WTC11 (cell line): ENCODE data around the gene EYA2. TPM values are rescaled to one million over a fixed set of nuclear protein-coding genes. Genes with fewer than 3 reads are reported as not detected.

ENCODE experiments used
- ATAC-seq: fragments of 200-7000 bp; cut with Tn5 transposase; 2 replicates; pipeline ENCODE4 v1.10.0; 2021; ENCODE audit warnings: mild to moderate bottlenecking, moderate library complexity
- CTCF ChIA-PET: fragments of 300-600 bp; sonication (Branson Sonifier 250); formaldehyde crosslinking; loops from one replicate; lab custom pipeline; 2021; ENCODE audit warnings: antibody characterized with exemption; lab: Charles Lee
- POLR2A ChIA-PET: fragments of 350-600 bp; sonication (Branson Sonifier 250); formaldehyde crosslinking; loops from one replicate; lab custom pipeline; 2021; ENCODE audit warnings: antibody characterized with exemption; lab: Charles Lee
- DNase-seq: peaks from one replicate; pipeline ENCODE4 v3.0.0; 2021; ENCODE audit warnings: low spot score
- H3K27ac Mint-ChIP-seq: 2 replicates; pipeline ENCODE4 v1.8.0; 2021; ENCODE audit warnings: mixed read lengths
- H3K27me3 Mint-ChIP-seq: 2 replicates; pipeline ENCODE4 v1.8.0; 2021; ENCODE audit warnings: low read depth, mild to moderate bottlenecking, moderate library complexity, mixed read lengths
- H3K36me3 Mint-ChIP-seq: 2 replicates; pipeline ENCODE4 v1.8.0; 2021; ENCODE audit warnings: mixed read lengths
- H3K4me1 Mint-ChIP-seq: 2 replicates; pipeline ENCODE4 v1.8.0; 2022; ENCODE audit warnings: mixed read lengths
- H3K4me3 Mint-ChIP-seq: 2 replicates; pipeline ENCODE4 v1.8.0; 2021; ENCODE audit warnings: mild to moderate bottlenecking, moderate library complexity, mixed read lengths
- H3K9me3 Mint-ChIP-seq: 2 replicates; pipeline ENCODE4 v1.8.0; 2021; ENCODE audit warnings: mixed read lengths
- CREM ChIP-seq: sonication (generic); formaldehyde crosslinking; IDR thresholded peaks from 2 replicates; pipeline ENCODE4 v1.8.1; 2022; ENCODE audit warnings: mild to moderate bottlenecking, missing genetic modification reagents, moderate library complexity
- FOXP1 ChIP-seq: sonication (generic); formaldehyde crosslinking; IDR thresholded peaks from 2 replicates; pipeline ENCODE4 v1.8.0; 2022; ENCODE audit warnings: missing genetic modification reagents, mild to moderate bottlenecking, moderate library complexity, borderline replicate concordance
- JAZF1 ChIP-seq: fragments of 250-450 bp; sonication (Bioruptor Pico); IDR thresholded peaks from 2 replicates; pipeline ENCODE4 v1.9.0; 2021; ENCODE audit warnings: moderate library complexity, mild to moderate bottlenecking, inconsistent platforms
- NFATC4 ChIP-seq: fragments of 250-450 bp; sonication (Bioruptor Pico); IDR thresholded peaks from 2 replicates; pipeline ENCODE4 v1.9.0; 2021; ENCODE audit warnings: mild to moderate bottlenecking
- SMAD4 ChIP-seq: sonication (generic); formaldehyde crosslinking; IDR thresholded peaks from 2 replicates; pipeline ENCODE4 v1.8.0; 2022; ENCODE audit warnings: mild to moderate bottlenecking, missing genetic modification reagents
- TEAD4 ChIP-seq: sonication (generic); formaldehyde crosslinking; IDR thresholded peaks from 2 replicates; pipeline ENCODE4 v1.8.0; 2022; ENCODE audit warnings: mild to moderate bottlenecking, missing genetic modification reagents
- ZNF138 ChIP-seq: sonication (generic); formaldehyde crosslinking; conservative IDR thresholded peaks from 2 replicates; pipeline ENCODE4 v1.8.1; 2022; ENCODE audit warnings: mild to moderate bottlenecking, moderate library complexity, missing genetic modification reagents
- ZNF263 ChIP-seq: sonication (generic); formaldehyde crosslinking; IDR thresholded peaks from 2 replicates; pipeline ENCODE4 v1.8.1; 2022; ENCODE audit warnings: low read depth, mild to moderate bottlenecking, moderate library complexity, missing genetic modification reagents
- ZNF671 ChIP-seq: fragments of 250-450 bp; sonication (Bioruptor Pico); IDR thresholded peaks from 2 replicates; pipeline ENCODE4 v1.8.0; 2021; ENCODE audit warnings: mild to moderate bottlenecking
- total RNA-seq: library from RNA; stranded (reverse); gene quantifications from 3 replicates; pipeline ENCODE4 v1.2.3, GENCODE V29; 2021
- TF ChIP-seq, protein P1 (sequence below): sonication (generic); formaldehyde crosslinking; IDR thresholded peaks from 2 replicates; pipeline ENCODE4 v1.8.1; 2022; ENCODE audit warnings: mild to moderate bottlenecking, moderate library complexity, missing genetic modification reagents
- TF ChIP-seq, protein P2 (sequence below): fragments of 250-450 bp; sonication (Bioruptor Pico); IDR thresholded peaks from 2 replicates; pipeline ENCODE4 v1.9.0; 2021; ENCODE audit warnings: moderate library complexity, mild to moderate bottlenecking, inconsistent platforms, borderline replicate concordance
- TF ChIP-seq, protein P3 (sequence below): sonication (generic); formaldehyde crosslinking; IDR thresholded peaks from 2 replicates; pipeline ENCODE4 v1.8.1; 2023; ENCODE audit warnings: mild to moderate bottlenecking, missing genetic modification reagents, borderline replicate concordance
- TF ChIP-seq, protein P4 (sequence below): sonication (generic); formaldehyde crosslinking; IDR thresholded peaks from 2 replicates; pipeline ENCODE4 v1.8.1; 2023; ENCODE audit warnings: mild to moderate bottlenecking, missing genetic modification reagents
- TF ChIP-seq, protein P5 (sequence below): fragments of 250-450 bp; sonication (Bioruptor Pico); IDR thresholded peaks from 2 replicates; pipeline ENCODE4 v1.9.0; 2021; ENCODE audit warnings: mild to moderate bottlenecking, borderline replicate concordance
- TF ChIP-seq, protein P6 (sequence below): sonication (generic); formaldehyde crosslinking; IDR thresholded peaks from 2 replicates; pipeline ENCODE4 v1.8.0; 2023; ENCODE audit warnings: missing genetic modification reagents
- TF ChIP-seq, protein P7 (sequence below): sonication (generic); formaldehyde crosslinking; IDR thresholded peaks from 2 replicates; pipeline ENCODE4 v1.8.1; 2023; ENCODE audit warnings: mild to moderate bottlenecking, moderate library complexity, missing genetic modification reagents
- TF ChIP-seq, protein P8 (sequence below): fragments of 250-450 bp; sonication (Bioruptor Pico); IDR thresholded peaks from 2 replicates; pipeline ENCODE4 v1.9.0; 2021; ENCODE audit warnings: mild to moderate bottlenecking

The EYA2 gene
- total RNA-seq, 1 experiment from 2014 or later, result 1.5 TPM

DNA sequence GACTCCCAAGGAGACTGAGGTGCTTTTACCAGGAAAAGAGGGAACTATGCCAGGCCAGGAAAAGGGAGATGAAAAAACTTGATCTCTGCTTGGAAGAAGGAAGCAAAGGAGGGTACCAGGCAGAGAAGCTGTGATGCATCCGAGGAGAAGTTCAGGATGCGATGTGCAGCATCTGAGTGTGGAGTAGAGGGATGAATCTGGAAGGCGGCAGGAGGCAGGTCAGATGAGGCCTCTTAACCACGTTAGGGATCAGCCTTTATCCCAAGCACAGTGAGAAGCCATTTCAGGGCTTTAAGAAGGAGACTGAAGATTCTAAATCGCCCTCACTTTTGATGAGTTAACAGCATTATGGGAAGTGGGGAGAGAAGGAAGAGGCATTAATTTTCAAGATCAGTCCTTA lies 44.9 kb upstream of the EYA2 start:
- H3K27me3 Mint-ChIP-seq, result no peaks in the 10 kb centered on the region
- no peak overlapping the region for H3K4me3 Mint-ChIP-seq
- DNase-seq (no peak), ATAC-seq (no peak)
- H3K27ac Mint-ChIP-seq, result no peak overlapping the region
- H3K9me3 Mint-ChIP-seq, result peaks cover 17% of the 10 kb centered on the region
- no peaks in the 10 kb centered on the region for H3K36me3 Mint-ChIP-seq
- ChIA-PET CTCF (no interaction called here), POLR2A (no interaction called here)
- TF ChIP-seq, protein P1, sequence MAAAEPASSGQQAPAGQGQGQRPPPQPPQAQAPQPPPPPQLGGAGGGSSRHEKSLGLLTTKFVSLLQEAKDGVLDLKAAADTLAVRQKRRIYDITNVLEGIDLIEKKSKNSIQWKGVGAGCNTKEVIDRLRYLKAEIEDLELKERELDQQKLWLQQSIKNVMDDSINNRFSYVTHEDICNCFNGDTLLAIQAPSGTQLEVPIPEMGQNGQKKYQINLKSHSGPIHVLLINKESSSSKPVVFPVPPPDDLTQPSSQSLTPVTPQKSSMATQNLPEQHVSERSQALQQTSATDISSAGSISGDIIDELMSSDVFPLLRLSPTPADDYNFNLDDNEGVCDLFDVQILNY (CRISPR knock-in tag), result no peak
- TF ChIP-seq, protein P2, sequence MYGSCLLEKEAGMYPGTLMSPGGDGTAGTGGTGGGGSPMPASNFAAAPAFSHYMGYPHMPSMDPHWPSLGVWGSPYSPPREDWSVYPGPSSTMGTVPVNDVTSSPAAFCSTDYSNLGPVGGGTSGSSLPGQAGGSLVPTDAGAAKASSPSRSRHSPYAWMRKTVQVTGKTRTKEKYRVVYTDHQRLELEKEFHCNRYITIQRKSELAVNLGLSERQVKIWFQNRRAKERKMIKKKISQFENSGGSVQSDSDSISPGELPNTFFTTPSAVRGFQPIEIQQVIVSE, result no peak
- TF ChIP-seq ZNF671 (CRISPR knock-in tag) (no peak), JAZF1 (no peak), NFATC4 (no peak), SMAD4 (CRISPR knock-in tag) (no peak), ZNF138 (CRISPR knock-in tag) (no peak), CREM (CRISPR knock-in tag) (no peak), ZNF263 (no peak), FOXP1 (CRISPR knock-in tag) (no peak), TEAD4 (CRISPR knock-in tag) (no peak)
- TF ChIP-seq, protein P3, sequence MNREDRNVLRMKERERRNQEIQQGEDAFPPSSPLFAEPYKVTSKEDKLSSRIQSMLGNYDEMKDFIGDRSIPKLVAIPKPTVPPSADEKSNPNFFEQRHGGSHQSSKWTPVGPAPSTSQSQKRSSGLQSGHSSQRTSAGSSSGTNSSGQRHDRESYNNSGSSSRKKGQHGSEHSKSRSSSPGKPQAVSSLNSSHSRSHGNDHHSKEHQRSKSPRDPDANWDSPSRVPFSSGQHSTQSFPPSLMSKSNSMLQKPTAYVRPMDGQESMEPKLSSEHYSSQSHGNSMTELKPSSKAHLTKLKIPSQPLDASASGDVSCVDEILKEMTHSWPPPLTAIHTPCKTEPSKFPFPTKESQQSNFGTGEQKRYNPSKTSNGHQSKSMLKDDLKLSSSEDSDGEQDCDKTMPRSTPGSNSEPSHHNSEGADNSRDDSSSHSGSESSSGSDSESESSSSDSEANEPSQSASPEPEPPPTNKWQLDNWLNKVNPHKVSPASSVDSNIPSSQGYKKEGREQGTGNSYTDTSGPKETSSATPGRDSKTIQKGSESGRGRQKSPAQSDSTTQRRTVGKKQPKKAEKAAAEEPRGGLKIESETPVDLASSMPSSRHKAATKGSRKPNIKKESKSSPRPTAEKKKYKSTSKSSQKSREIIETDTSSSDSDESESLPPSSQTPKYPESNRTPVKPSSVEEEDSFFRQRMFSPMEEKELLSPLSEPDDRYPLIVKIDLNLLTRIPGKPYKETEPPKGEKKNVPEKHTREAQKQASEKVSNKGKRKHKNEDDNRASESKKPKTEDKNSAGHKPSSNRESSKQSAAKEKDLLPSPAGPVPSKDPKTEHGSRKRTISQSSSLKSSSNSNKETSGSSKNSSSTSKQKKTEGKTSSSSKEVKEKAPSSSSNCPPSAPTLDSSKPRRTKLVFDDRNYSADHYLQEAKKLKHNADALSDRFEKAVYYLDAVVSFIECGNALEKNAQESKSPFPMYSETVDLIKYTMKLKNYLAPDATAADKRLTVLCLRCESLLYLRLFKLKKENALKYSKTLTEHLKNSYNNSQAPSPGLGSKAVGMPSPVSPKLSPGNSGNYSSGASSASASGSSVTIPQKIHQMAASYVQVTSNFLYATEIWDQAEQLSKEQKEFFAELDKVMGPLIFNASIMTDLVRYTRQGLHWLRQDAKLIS, result no peak
- TF ChIP-seq, protein P4, sequence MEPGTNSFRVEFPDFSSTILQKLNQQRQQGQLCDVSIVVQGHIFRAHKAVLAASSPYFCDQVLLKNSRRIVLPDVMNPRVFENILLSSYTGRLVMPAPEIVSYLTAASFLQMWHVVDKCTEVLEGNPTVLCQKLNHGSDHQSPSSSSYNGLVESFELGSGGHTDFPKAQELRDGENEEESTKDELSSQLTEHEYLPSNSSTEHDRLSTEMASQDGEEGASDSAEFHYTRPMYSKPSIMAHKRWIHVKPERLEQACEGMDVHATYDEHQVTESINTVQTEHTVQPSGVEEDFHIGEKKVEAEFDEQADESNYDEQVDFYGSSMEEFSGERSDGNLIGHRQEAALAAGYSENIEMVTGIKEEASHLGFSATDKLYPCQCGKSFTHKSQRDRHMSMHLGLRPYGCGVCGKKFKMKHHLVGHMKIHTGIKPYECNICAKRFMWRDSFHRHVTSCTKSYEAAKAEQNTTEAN, result no peak
- TF ChIP-seq, protein P5, sequence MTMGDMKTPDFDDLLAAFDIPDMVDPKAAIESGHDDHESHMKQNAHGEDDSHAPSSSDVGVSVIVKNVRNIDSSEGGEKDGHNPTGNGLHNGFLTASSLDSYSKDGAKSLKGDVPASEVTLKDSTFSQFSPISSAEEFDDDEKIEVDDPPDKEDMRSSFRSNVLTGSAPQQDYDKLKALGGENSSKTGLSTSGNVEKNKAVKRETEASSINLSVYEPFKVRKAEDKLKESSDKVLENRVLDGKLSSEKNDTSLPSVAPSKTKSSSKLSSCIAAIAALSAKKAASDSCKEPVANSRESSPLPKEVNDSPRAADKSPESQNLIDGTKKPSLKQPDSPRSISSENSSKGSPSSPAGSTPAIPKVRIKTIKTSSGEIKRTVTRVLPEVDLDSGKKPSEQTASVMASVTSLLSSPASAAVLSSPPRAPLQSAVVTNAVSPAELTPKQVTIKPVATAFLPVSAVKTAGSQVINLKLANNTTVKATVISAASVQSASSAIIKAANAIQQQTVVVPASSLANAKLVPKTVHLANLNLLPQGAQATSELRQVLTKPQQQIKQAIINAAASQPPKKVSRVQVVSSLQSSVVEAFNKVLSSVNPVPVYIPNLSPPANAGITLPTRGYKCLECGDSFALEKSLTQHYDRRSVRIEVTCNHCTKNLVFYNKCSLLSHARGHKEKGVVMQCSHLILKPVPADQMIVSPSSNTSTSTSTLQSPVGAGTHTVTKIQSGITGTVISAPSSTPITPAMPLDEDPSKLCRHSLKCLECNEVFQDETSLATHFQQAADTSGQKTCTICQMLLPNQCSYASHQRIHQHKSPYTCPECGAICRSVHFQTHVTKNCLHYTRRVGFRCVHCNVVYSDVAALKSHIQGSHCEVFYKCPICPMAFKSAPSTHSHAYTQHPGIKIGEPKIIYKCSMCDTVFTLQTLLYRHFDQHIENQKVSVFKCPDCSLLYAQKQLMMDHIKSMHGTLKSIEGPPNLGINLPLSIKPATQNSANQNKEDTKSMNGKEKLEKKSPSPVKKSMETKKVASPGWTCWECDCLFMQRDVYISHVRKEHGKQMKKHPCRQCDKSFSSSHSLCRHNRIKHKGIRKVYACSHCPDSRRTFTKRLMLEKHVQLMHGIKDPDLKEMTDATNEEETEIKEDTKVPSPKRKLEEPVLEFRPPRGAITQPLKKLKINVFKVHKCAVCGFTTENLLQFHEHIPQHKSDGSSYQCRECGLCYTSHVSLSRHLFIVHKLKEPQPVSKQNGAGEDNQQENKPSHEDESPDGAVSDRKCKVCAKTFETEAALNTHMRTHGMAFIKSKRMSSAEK (CRISPR knock-in tag), result no peak
- TF ChIP-seq, protein P6, sequence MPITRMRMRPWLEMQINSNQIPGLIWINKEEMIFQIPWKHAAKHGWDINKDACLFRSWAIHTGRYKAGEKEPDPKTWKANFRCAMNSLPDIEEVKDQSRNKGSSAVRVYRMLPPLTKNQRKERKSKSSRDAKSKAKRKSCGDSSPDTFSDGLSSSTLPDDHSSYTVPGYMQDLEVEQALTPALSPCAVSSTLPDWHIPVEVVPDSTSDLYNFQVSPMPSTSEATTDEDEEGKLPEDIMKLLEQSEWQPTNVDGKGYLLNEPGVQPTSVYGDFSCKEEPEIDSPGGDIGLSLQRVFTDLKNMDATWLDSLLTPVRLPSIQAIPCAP (CRISPR knock-in tag), result no peak
- TF ChIP-seq, protein P7, sequence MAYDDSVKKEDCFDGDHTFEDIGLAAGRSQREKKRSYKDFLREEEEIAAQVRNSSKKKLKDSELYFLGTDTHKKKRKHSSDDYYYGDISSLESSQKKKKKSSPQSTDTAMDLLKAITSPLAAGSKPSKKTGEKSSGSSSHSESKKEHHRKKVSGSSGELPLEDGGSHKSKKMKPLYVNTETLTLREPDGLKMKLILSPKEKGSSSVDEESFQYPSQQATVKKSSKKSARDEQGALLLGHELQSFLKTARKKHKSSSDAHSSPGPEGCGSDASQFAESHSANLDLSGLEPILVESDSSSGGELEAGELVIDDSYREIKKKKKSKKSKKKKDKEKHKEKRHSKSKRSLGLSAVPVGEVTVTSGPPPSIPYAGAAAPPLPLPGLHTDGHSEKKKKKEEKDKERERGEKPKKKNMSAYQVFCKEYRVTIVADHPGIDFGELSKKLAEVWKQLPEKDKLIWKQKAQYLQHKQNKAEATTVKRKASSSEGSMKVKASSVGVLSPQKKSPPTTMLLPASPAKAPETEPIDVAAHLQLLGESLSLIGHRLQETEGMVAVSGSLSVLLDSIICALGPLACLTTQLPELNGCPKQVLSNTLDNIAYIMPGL, result no peak
- TF ChIP-seq, protein P8, sequence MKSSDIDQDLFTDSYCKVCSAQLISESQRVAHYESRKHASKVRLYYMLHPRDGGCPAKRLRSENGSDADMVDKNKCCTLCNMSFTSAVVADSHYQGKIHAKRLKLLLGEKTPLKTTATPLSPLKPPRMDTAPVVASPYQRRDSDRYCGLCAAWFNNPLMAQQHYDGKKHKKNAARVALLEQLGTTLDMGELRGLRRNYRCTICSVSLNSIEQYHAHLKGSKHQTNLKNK (CRISPR knock-in tag), result no peak
- no peaks in the 10 kb centered on the region for H3K4me1 Mint-ChIP-seq
